GM23338 (cell line): ENCODE data around the gene LMX1B.

ENCODE experiments used
- CREB1 ChIP-seq: fragments of 250-450 bp; sonication (Bioruptor Pico); IDR thresholded peaks from 2 replicates; pipeline ENCODE4 v1.5.0; 2020; ENCODE audit warnings: low read depth, mild to moderate bottlenecking, moderate library complexity
- ETS1 ChIP-seq: IDR thresholded peaks from 2 replicates; pipeline ENCODE4 v1.6.1; 2016; ENCODE audit warnings: antibody characterized with exemption
- EZH2 ChIP-seq: fragments of 200-600 bp; sonication (generic); IDR thresholded peaks from one replicate; pipeline ENCODE4 v1.8.0; 2017; ENCODE audit warnings: antibody characterized with exemption, mild to moderate bottlenecking, low read depth; ENCODE audit not compliant: unreplicated experiment
- EZH2phosphoT487 ChIP-seq: fragments of 200-600 bp; sonication (generic); IDR thresholded peaks from one replicate; pipeline ENCODE4 v1.8.1; 2018; ENCODE audit warnings: antibody characterized with exemption; ENCODE audit not compliant: unreplicated experiment
- JUNB ChIP-seq: IDR thresholded peaks from one replicate; pipeline ENCODE4 v1.6.1; 2016; ENCODE audit warnings: antibody characterized with exemption; ENCODE audit not compliant: unreplicated experiment
- POLR2AphosphoS5 ChIP-seq: IDR thresholded peaks from 2 replicates; pipeline ENCODE4 v1.6.1; 2016; ENCODE audit warnings: antibody characterized with exemption, low read depth
- STAT1 ChIP-seq: IDR thresholded peaks from one replicate; pipeline ENCODE4 v1.6.1; 2016; ENCODE audit warnings: antibody characterized with exemption; ENCODE audit not compliant: unreplicated experiment
- ZNF331 ChIP-seq: fragments of 250-450 bp; sonication (Bioruptor Pico); IDR thresholded peaks from 2 replicates; pipeline ENCODE4 v1.5.0; 2020; ENCODE audit warnings: low read depth, mild to moderate bottlenecking, moderate library complexity
- ZNF462 ChIP-seq: fragments of 250-450 bp; sonication (Bioruptor Pico); IDR thresholded peaks from 2 replicates; pipeline ENCODE4 v1.5.0; 2020; ENCODE audit warnings: mild to moderate bottlenecking, moderate library complexity
- TF ChIP-seq, protein P1 (sequence below), 2 experiments: fragments of 200-600 bp in 1 of 2; sonication (generic) in 1 of 2; conservative IDR thresholded peaks; 2 replicates each; pipeline versions ENCODE4 v1.5.1 to v1.6.1; 2016 to 2017; ENCODE audit warnings: antibody characterized with exemption in 2 of 2, low read depth in 2 of 2, mild to moderate bottlenecking in 2 of 2, moderate library complexity in 1 of 2
- TF ChIP-seq, protein P2 (sequence below): IDR thresholded peaks from one replicate; pipeline ENCODE4 v1.6.1; 2018; ENCODE audit warnings: antibody characterized with exemption; ENCODE audit not compliant: unreplicated experiment

- TF ChIP-seq, protein P1, sequence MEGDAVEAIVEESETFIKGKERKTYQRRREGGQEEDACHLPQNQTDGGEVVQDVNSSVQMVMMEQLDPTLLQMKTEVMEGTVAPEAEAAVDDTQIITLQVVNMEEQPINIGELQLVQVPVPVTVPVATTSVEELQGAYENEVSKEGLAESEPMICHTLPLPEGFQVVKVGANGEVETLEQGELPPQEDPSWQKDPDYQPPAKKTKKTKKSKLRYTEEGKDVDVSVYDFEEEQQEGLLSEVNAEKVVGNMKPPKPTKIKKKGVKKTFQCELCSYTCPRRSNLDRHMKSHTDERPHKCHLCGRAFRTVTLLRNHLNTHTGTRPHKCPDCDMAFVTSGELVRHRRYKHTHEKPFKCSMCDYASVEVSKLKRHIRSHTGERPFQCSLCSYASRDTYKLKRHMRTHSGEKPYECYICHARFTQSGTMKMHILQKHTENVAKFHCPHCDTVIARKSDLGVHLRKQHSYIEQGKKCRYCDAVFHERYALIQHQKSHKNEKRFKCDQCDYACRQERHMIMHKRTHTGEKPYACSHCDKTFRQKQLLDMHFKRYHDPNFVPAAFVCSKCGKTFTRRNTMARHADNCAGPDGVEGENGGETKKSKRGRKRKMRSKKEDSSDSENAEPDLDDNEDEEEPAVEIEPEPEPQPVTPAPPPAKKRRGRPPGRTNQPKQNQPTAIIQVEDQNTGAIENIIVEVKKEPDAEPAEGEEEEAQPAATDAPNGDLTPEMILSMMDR (conservative IDR thresholded peaks at IDR 0.05; ENCODE audit: low read depth in 2 of 2), result no peak
- TF ChIP-seq EZH2phosphoT487 (no peak), CREB1 (CRISPR knock-in tag) (no peak), EZH2 (no peak), POLR2AphosphoS5 (no peak), ETS1 (no peak), ZNF331 (no peak), JUNB (no peak), ZNF462 (no peak), STAT1 (no peak)
- TF ChIP-seq, protein P2, sequence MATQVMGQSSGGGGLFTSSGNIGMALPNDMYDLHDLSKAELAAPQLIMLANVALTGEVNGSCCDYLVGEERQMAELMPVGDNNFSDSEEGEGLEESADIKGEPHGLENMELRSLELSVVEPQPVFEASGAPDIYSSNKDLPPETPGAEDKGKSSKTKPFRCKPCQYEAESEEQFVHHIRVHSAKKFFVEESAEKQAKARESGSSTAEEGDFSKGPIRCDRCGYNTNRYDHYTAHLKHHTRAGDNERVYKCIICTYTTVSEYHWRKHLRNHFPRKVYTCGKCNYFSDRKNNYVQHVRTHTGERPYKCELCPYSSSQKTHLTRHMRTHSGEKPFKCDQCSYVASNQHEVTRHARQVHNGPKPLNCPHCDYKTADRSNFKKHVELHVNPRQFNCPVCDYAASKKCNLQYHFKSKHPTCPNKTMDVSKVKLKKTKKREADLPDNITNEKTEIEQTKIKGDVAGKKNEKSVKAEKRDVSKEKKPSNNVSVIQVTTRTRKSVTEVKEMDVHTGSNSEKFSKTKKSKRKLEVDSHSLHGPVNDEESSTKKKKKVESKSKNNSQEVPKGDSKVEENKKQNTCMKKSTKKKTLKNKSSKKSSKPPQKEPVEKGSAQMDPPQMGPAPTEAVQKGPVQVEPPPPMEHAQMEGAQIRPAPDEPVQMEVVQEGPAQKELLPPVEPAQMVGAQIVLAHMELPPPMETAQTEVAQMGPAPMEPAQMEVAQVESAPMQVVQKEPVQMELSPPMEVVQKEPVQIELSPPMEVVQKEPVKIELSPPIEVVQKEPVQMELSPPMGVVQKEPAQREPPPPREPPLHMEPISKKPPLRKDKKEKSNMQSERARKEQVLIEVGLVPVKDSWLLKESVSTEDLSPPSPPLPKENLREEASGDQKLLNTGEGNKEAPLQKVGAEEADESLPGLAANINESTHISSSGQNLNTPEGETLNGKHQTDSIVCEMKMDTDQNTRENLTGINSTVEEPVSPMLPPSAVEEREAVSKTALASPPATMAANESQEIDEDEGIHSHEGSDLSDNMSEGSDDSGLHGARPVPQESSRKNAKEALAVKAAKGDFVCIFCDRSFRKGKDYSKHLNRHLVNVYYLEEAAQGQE, result no peak
Observed at GRCh38 chr9:126733005-126733404, 119.3 kb downstream of the LMX1B start.
